IMR-90 (cell line): ENCODE data around the gene COL23A1. TPM values are rescaled to one million over a fixed set of nuclear protein-coding genes. Genes with fewer than 3 reads are reported as not detected.

ENCODE experiments used
- ATAC-seq: fragments of 200-7000 bp; cut with Tn5 transposase; 2 replicates; pipeline ENCODE4 v1.9.1; 2020; ENCODE audit warnings: low read depth, mild to moderate bottlenecking, moderate library complexity
- BruUV-seq: library from RNA; stranded (reverse); fragments of 400-500 nt; replicated peaks from 2 replicates; lab custom pipeline; 2021; lab: Mats Ljungman, UMichigan
- CTCF ChIA-PET: fragments of 300-600 bp; formaldehyde crosslinking; extraction: SDS; loops from one replicate; lab custom pipeline; 2021; ENCODE audit warnings: antibody characterized with exemption; lab: Yijun Ruan, JAX
- POLR2A ChIA-PET: fragments of 300-600 bp; sonication (Branson Sonifier 250); formaldehyde crosslinking; loops from one replicate; lab custom pipeline; 2022; ENCODE audit warnings: antibody characterized with exemption; ENCODE audit not compliant: unreplicated experiment; lab: Charles Lee
- DNase-seq: peaks from one replicate; pipeline ENCODE4 v3.0.0; 2013
- H2AFZ ChIP-seq: replicated peaks from 2 replicates; pipeline ENCODE3; 2013; ENCODE audit warnings: low read length, mild to moderate bottlenecking; ENCODE audit not compliant: poor library complexity
- H2AK5ac ChIP-seq: 2 replicates; pipeline ENCODE4 v1.6.1; 2013; ENCODE audit warnings: low read depth, low read length, inconsistent platforms
- H2AK9ac ChIP-seq: replicated peaks from 2 replicates; pipeline ENCODE3; 2013; ENCODE audit warnings: mild to moderate bottlenecking, low read depth, low read length, moderate library complexity; ENCODE audit not compliant: poor library complexity
- H2BK120ac ChIP-seq: 2 replicates; pipeline ENCODE4 v1.6.1; 2013; ENCODE audit warnings: low read depth, low read length, inconsistent platforms
- H2BK15ac ChIP-seq: 3 replicates; pipeline ENCODE4 v1.6.1; 2013; ENCODE audit warnings: low read depth, low read length, inconsistent platforms
- H2BK20ac ChIP-seq: 2 replicates; pipeline ENCODE4 v1.6.1; 2013; ENCODE audit warnings: low read depth, mild to moderate bottlenecking, inconsistent platforms, low read length, moderate library complexity
- H2BK5ac ChIP-seq: 2 replicates; pipeline ENCODE4 v1.6.1; 2013; ENCODE audit warnings: mild to moderate bottlenecking, low read depth, low read length, inconsistent platforms; ENCODE audit not compliant: poor library complexity, severe bottlenecking
- H3K14ac ChIP-seq: replicated peaks from 2 replicates; pipeline ENCODE4 v1.6.1; 2013; ENCODE audit warnings: low read depth, low read length, inconsistent platforms
- H3K18ac ChIP-seq: 2 replicates; pipeline ENCODE4 v1.6.1; 2013; ENCODE audit warnings: low read depth, low read length, control low read depth
- H3K23ac ChIP-seq: 2 replicates; pipeline ENCODE4 v1.6.1; 2013; ENCODE audit warnings: low read depth, low read length, inconsistent platforms
- H3K27ac ChIP-seq: 2 replicates; pipeline ENCODE4 v1.5.1; 2013; ENCODE audit warnings: mild to moderate bottlenecking, control low read depth, low read length; ENCODE audit not compliant: insufficient read depth
- H3K27me3 ChIP-seq: 2 replicates; pipeline ENCODE4 v1.6.1; 2013; ENCODE audit warnings: low read length; ENCODE audit not compliant: control insufficient read depth, insufficient read depth
- H3K36me3 ChIP-seq: 2 replicates; pipeline ENCODE4 v1.6.1; 2013; ENCODE audit warnings: low read length, mixed read lengths; ENCODE audit not compliant: control insufficient read depth, insufficient read depth
- H3K4ac ChIP-seq: 2 replicates; pipeline ENCODE4 v1.6.1; 2013; ENCODE audit warnings: low read depth, low read length, inconsistent platforms
- H3K4me1 ChIP-seq: 2 replicates; pipeline ENCODE4 v1.6.1; 2013; ENCODE audit warnings: low read length, mixed read lengths; ENCODE audit not compliant: control insufficient read depth, insufficient read depth
- H3K4me2 ChIP-seq: 2 replicates; pipeline ENCODE4 v1.6.1; 2013; ENCODE audit warnings: low read depth, mild to moderate bottlenecking, control low read depth, low read length, moderate library complexity
- H3K4me3 ChIP-seq: 2 replicates; pipeline ENCODE4 v1.5.1; 2013; ENCODE audit warnings: low read depth, mild to moderate bottlenecking, control low read depth, low read length, moderate library complexity; ENCODE audit not compliant: insufficient read depth
- H3K56ac ChIP-seq: 2 replicates; pipeline ENCODE4 v1.6.1; 2013; ENCODE audit warnings: low read length, inconsistent platforms; ENCODE audit not compliant: insufficient read depth; ENCODE audit errors: extremely low read depth
- H3K79me1 ChIP-seq, 2 experiments: 2 replicates each; pipeline ENCODE4 v1.6.1; 2013; ENCODE audit warnings: low read length in 2 of 2, inconsistent platforms in 1 of 2, low read depth in 1 of 2
- H3K9ac ChIP-seq: 2 replicates; pipeline ENCODE4 v1.6.1; 2013; ENCODE audit warnings: low read depth, low read length, control low read depth
- H3K9me1 ChIP-seq: 2 replicates; pipeline ENCODE4 v1.6.1; 2013; ENCODE audit warnings: low read length, inconsistent platforms; ENCODE audit not compliant: insufficient read depth
- H3K9me3 ChIP-seq: 2 replicates; pipeline ENCODE4 v1.6.1; 2013; ENCODE audit warnings: low read length; ENCODE audit not compliant: control insufficient read depth, insufficient read depth
- H4K20me1 ChIP-seq: 2 replicates; pipeline ENCODE4 v1.6.1; 2013; ENCODE audit warnings: low read length, inconsistent platforms; ENCODE audit not compliant: insufficient read depth
- H4K5ac ChIP-seq: 2 replicates; pipeline ENCODE4 v1.6.1; 2013; ENCODE audit warnings: mild to moderate bottlenecking, low read depth, low read length, control low read depth
- H4K8ac ChIP-seq, 2 experiments: 2 replicates each; pipeline ENCODE4 v1.6.1; 2013; ENCODE audit warnings: low read depth in 2 of 2, low read length in 2 of 2, control low read depth in 1 of 2, inconsistent platforms in 1 of 2
- H4K91ac ChIP-seq: 2 replicates; pipeline ENCODE4 v1.6.1; 2013; ENCODE audit warnings: low read depth, low read length, inconsistent platforms; ENCODE audit not compliant: insufficient read depth
- BHLHE40 ChIP-seq: fragments of 150-350 bp; IDR thresholded peaks from 2 replicates; pipeline ENCODE4 v1.6.1; 2016; ENCODE audit warnings: mild to moderate bottlenecking, low read depth, low read length
- CEBPB ChIP-seq: IDR thresholded peaks from 2 replicates; pipeline ENCODE4 v1.6.1; 2012; ENCODE audit warnings: low read depth, low read length, improper control_type of control experiment
- FOS ChIP-seq: fragments of 150-350 bp; IDR thresholded peaks from 2 replicates; pipeline ENCODE4 v1.6.1; 2016; ENCODE audit warnings: low read depth, low read length
- MAFK ChIP-seq: IDR thresholded peaks from 2 replicates; pipeline ENCODE4 v1.6.1; 2012; ENCODE audit warnings: low read depth, low read length, improper control_type of control experiment
- MAZ ChIP-seq: IDR thresholded peaks from 2 replicates; pipeline ENCODE4 v1.6.1; 2012; ENCODE audit warnings: low read depth, mild to moderate bottlenecking, low read length, improper control_type of control experiment, moderate library complexity, borderline replicate concordance
- MXI1 ChIP-seq: IDR thresholded peaks from 2 replicates; pipeline ENCODE4 v1.6.1; 2012; ENCODE audit warnings: low read depth, mild to moderate bottlenecking, low read length, moderate library complexity, borderline replicate concordance
- NFE2L2 ChIP-seq: fragments of 150-350 bp; IDR thresholded peaks from 2 replicates; pipeline ENCODE4 v1.6.1; 2016; ENCODE audit warnings: low read depth, mild to moderate bottlenecking, low read length
- POLR2A ChIP-seq: IDR thresholded peaks from 2 replicates; pipeline ENCODE4 v1.6.1; 2012; ENCODE audit warnings: mild to moderate bottlenecking, low read depth, low read length
- RAD21 ChIP-seq: IDR thresholded peaks from 2 replicates; pipeline ENCODE4 v1.6.1; 2012; ENCODE audit warnings: low read length, improper control_type of control experiment
- RCOR1 ChIP-seq: IDR thresholded peaks from 2 replicates; pipeline ENCODE4 v1.6.1; 2012; ENCODE audit warnings: mild to moderate bottlenecking, low read length, improper control_type of control experiment; ENCODE audit not compliant: insufficient replicate concordance
- RFX5 ChIP-seq: IDR thresholded peaks from 2 replicates; pipeline ENCODE4 v1.8.0; 2012; ENCODE audit warnings: low read depth, mild to moderate bottlenecking, low read length, moderate library complexity
- WGBS, 2 experiments: methylation state at CpG; one replicate each; pipeline versions ENCODE4 v1.1.5 to v1.1.7; 2013; ENCODE audit warnings: missing lambda C conversion rate in 2 of 2; ENCODE audit not compliant: insufficient read length in 1 of 2; ENCODE audit errors: extremely low coverage in 2 of 2; 5-methylcytosine and 5-hydroxymethylcytosine counted together
- dilution Hi-C: fragments of 300-500 bp; cut with HindIII; formaldehyde crosslinking; loops from one replicate; pipeline ENCODE4 v1.14.3; 2018; ENCODE audit warnings: low sequenced_read_pairs; ENCODE audit not compliant: unreplicated experiment
- in situ Hi-C: fragments of 300-500 bp; cut with MboI; formaldehyde crosslinking; loops from 3 replicates; pipeline ENCODE4 v1.14.3; 2019; ENCODE audit warnings: low sequenced_read_pairs, inconsistent platforms, mixed read lengths
- intact Hi-C: fragments of 100-400 bp; cut with micrococcal nuclease; formaldehyde crosslinking; loops from 2 replicates; pipeline ENCODE4 v1.10.0; 2022
- polyA plus RNA-seq, 3 experiments: library from polyadenylated mRNA; depleted of rRNA; stranded (reverse); fragments of >200 nt; gene quantifications; 2 replicates each; pipeline ENCODE4 v1.2.3, GENCODE V29; 2012; ENCODE audit warnings: low replicate concordance in 1 of 3
- total RNA-seq: library from RNA; depleted of rRNA; stranded (reverse); fragments of >200 nt; gene quantifications from 2 replicates; pipeline ENCODE4 v1.2.3, GENCODE V29; 2012
- TF ChIP-seq, protein P1 (sequence below): fragments of 150-350 bp; IDR thresholded peaks from 2 replicates; pipeline ENCODE4 v1.6.1; 2016; ENCODE audit warnings: low read depth, mild to moderate bottlenecking, low read length, moderate library complexity, borderline replicate concordance
- TF ChIP-seq, protein P2 (sequence below): fragments of 150-350 bp; IDR thresholded peaks from 2 replicates; pipeline ENCODE4 v1.6.1; 2017; ENCODE audit warnings: mild to moderate bottlenecking, antibody characterized with exemption, low read length, low read depth

COL23A1 gene
- total and polyA plus RNA-seq, 2 of the 4 experiments (the other 2 are of a cell fraction), result not detected

GRCh38 chr5:178228609-178229008 lies 361.6 kb downstream of the COL23A1 start:
- Histone ChIP-seq H3K79me1 (peaks cover 21 to 69% of the 10 kb centered on the region in 2 experiments), H3K9me1 (peaks cover 24% of the 10 kb centered on the region), H3K23ac (no peak overlapping the region), H2BK5ac (no peak overlapping the region), H3K36me3 (peaks cover 43% of the 10 kb centered on the region), H3K14ac (no peak overlapping the region), H2BK15ac (no peak overlapping the region), H3K27ac (no peak overlapping the region), H3K4ac (no peak overlapping the region), H3K27me3 (no peaks in the 10 kb centered on the region), H3K4me1 (peaks cover 9% of the 10 kb centered on the region), H2AFZ (no peak overlapping the region), H4K20me1 (peaks cover 6% of the 10 kb centered on the region; the same call in 1 of the 2 replicates), H4K5ac (no peak overlapping the region), H2BK20ac (no peak overlapping the region), H2BK120ac (no peak overlapping the region), H2AK5ac (no peak overlapping the region), H4K91ac (no peak overlapping the region), H3K4me2 (no peak overlapping the region), H3K9me3 (0 out of 2 replicates have a peak, but pooled peaks cover 2% of the 10 kb centered on the region), H3K56ac (no peak overlapping the region), H3K9ac (no peak overlapping the region), H2AK9ac (peak overlapping the region; percentile 51), H3K18ac (no peak overlapping the region), H3K4me3 (no peak overlapping the region), H4K8ac (no peak overlapping the region)
- ChIA-PET POLR2A (no interaction called here), CTCF (no interaction called here)
- in situ Hi-C loops (no loop called here), intact Hi-C loops (no loop called here), dilution Hi-C loops (no loop called here)
- TF ChIP-seq RFX5 (no peak), FOS (no peak), MAZ (no peak), NFE2L2 (no peak), RCOR1 (no peak), BHLHE40 (no peak), MXI1 (no peak), POLR2A (no peak), CEBPB (no peak), MAFK (no peak), RAD21 (no peak)
- TF ChIP-seq, protein P1, sequence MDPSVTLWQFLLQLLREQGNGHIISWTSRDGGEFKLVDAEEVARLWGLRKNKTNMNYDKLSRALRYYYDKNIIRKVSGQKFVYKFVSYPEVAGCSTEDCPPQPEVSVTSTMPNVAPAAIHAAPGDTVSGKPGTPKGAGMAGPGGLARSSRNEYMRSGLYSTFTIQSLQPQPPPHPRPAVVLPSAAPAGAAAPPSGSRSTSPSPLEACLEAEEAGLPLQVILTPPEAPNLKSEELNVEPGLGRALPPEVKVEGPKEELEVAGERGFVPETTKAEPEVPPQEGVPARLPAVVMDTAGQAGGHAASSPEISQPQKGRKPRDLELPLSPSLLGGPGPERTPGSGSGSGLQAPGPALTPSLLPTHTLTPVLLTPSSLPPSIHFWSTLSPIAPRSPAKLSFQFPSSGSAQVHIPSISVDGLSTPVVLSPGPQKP, result no peak
- TF ChIP-seq, protein P2, sequence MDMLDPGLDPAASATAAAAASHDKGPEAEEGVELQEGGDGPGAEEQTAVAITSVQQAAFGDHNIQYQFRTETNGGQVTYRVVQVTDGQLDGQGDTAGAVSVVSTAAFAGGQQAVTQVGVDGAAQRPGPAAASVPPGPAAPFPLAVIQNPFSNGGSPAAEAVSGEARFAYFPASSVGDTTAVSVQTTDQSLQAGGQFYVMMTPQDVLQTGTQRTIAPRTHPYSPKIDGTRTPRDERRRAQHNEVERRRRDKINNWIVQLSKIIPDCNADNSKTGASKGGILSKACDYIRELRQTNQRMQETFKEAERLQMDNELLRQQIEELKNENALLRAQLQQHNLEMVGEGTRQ, result no peak
- no peak for ATAC-seq
- DNase-seq, result no peak
- no TSS peak for BruUV-seq
- WGBS, 2 experiments, result 90% methylated on average over 9 of the region's 11 CpGs; no CpG with 5 or more reads in 1 of the 2 experiments
